Spleen (tissue), 7 donors: ENCODE results near the gene GLP1R.

Experiments
- CTCF ChIP-seq, 11 experiments: fragments of 200-600 bp in 7 of 11; fragments of 450-650 bp in 4 of 11; sonication (generic) in 4 of 11; IDR thresholded peaks in 8 of 11; conservative IDR thresholded peaks in 3 of 11; 1 replicate in 7 of 11; 2 replicates in 4 of 11; pipeline versions ENCODE4 v1.4.0 to v1.8.0; 2016 to 2021; ENCODE audit warnings: antibody characterized with exemption in 11 of 11, inconsistent platforms in 4 of 11, mild to moderate bottlenecking in 1 of 11
- POLR2A ChIP-seq, 3 donors: fragments of 450-650 bp; IDR thresholded peaks; one replicate each; pipeline ENCODE4 v1.5.1; 2017; ENCODE audit warnings: antibody characterized with exemption in 3 of 3, mild to moderate bottlenecking in 1 of 3
- donor health status: DM: no; HTN: no; CAD: no; lungs with moderate emphysema.
- donor health status: DM: no; HTN: no; CAD: no.
- donor health status: DM: no; HTN: no; CAD: no.

GRCh38 chr6:39062014-39062740 is 13.6 kb downstream of the GLP1R start:
- no peak for TF ChIP-seq CTCF (IDR thresholded peaks at IDR 0.05 in 8 of 11, conservative IDR thresholded peaks at IDR 0.05 in 3 of 11)
- no peak for TF ChIP-seq POLR2A (IDR thresholded peaks at IDR 0.05)
